HepG2 (cell line): Measurements from ENCODE around the gene THOP1. TPM values are rescaled to one million over a fixed set of nuclear protein-coding genes. Genes with fewer than 3 reads are reported as not detected.
A peak's percentile ranks its signal among the peaks of the same experiment; 100 is the strongest.

Experiments
- ATF3 ChIP-seq: sonication (generic); formaldehyde crosslinking; IDR thresholded peaks from 2 replicates; pipeline ENCODE4 v1.4.0; 2020; ENCODE audit warnings: missing genetic modification reagents
- GATAD1 ChIP-seq: IDR thresholded peaks from 2 replicates; pipeline ENCODE4 v1.6.1; 2016; ENCODE audit warnings: missing genetic modification reagents, missing compliant biosample characterization
- GTF2F1 ChIP-seq: fragments of 150-350 bp; IDR thresholded peaks from 2 replicates; pipeline ENCODE4 v1.6.1; 2014; ENCODE audit warnings: low read length
- KDM6A ChIP-seq: IDR thresholded peaks from 2 replicates; pipeline ENCODE4 v1.6.1; 2016; ENCODE audit warnings: low read depth
- MAFG ChIP-seq: sonication (generic); formaldehyde crosslinking; IDR thresholded peaks from 2 replicates; pipeline ENCODE4 v1.5.1; 2020; ENCODE audit warnings: mild to moderate bottlenecking, missing genetic modification reagents
- NFKBIZ ChIP-seq: IDR thresholded peaks from 2 replicates; pipeline ENCODE4 v1.6.1; 2018; ENCODE audit warnings: missing genetic modification reagents, missing compliant biosample characterization
- NR2F1 ChIP-seq, 2 experiments: fragments of 450-650 bp in 1 of 2; formaldehyde crosslinking in 1 of 2; IDR thresholded peaks; 2 replicates each; pipeline versions ENCODE4 v1.5.0 to v1.6.1; 2016 to 2020; ENCODE audit warnings: mild to moderate bottlenecking in 1 of 2, missing compliant biosample characterization in 1 of 2, missing genetic modification reagents in 1 of 2, moderate library complexity in 1 of 2
- ONECUT2 ChIP-seq: sonication (generic); formaldehyde crosslinking; IDR thresholded peaks from 2 replicates; pipeline ENCODE4 v1.4.0; 2020; ENCODE audit warnings: missing genetic modification reagents
- RBM39 ChIP-seq: fragments of 200-400 bp; formaldehyde crosslinking; IDR thresholded peaks from one replicate; pipeline ENCODE4 v1.6.1; 2018; ENCODE audit warnings: antibody characterized with exemption, mild to moderate bottlenecking, low read depth, low read length; ENCODE audit not compliant: poor library complexity, severe bottlenecking
- SMAD9 ChIP-seq: sonication (generic); formaldehyde crosslinking; IDR thresholded peaks from 2 replicates; pipeline ENCODE4 v1.5.1; 2020; ENCODE audit warnings: mild to moderate bottlenecking, missing genetic modification reagents
- SP140L ChIP-seq: sonication (generic); formaldehyde crosslinking; IDR thresholded peaks from 2 replicates; pipeline ENCODE4 v1.4.0; 2020; ENCODE audit warnings: missing genetic modification reagents, borderline replicate concordance
- TP53 ChIP-seq: sonication (generic); formaldehyde crosslinking; conservative IDR thresholded peaks from 2 replicates; pipeline ENCODE4 v1.4.0; 2020; ENCODE audit warnings: missing genetic modification reagents
- ZNF292 ChIP-seq: sonication (generic); formaldehyde crosslinking; IDR thresholded peaks from 2 replicates; pipeline ENCODE4 v1.8.1; 2022; ENCODE audit warnings: mild to moderate bottlenecking, low read depth, missing genetic modification reagents, borderline replicate concordance
- ZNF646 ChIP-seq: sonication (generic); formaldehyde crosslinking; IDR thresholded peaks from 2 replicates; pipeline ENCODE4 v1.9.0; 2021; ENCODE audit warnings: mild to moderate bottlenecking, missing genetic modification reagents
- polyA plus RNA-seq, 8 experiments: library from polyadenylated mRNA; depleted of rRNA in 3 of 8; stranded (reverse) in 7 of 8; unstranded in 1 of 8; fragments of >200 nt; fragmentation: Illumina TruSeq in 4 of 8; extraction: Trizol in 4 of 8; gene quantifications; 2 replicates each; pipeline versions ENCODE4 v1.2.1 to v1.2.3, GENCODE V29; 2011 to 2016; ENCODE audit warnings: low read depth in 4 of 8, missing spikeins in 1 of 8, mixed read lengths in 1 of 8; ENCODE audit not compliant: insufficient read depth in 1 of 8
- total RNA-seq, 5 experiments: library from RNA; depleted of rRNA; stranded (reverse); fragments of >200 nt; fragmentation: Illumina TruSeq; extraction: Trizol; gene quantifications; 2 replicates each; pipeline ENCODE4 v1.2.3, GENCODE V29; 2016; ENCODE audit warnings: low read depth in 1 of 5
- TF ChIP-seq, protein P1 (sequence below): sonication (generic); formaldehyde crosslinking; IDR thresholded peaks from 2 replicates; pipeline ENCODE4 v1.9.0; 2021; ENCODE audit warnings: missing genetic modification reagents, borderline replicate concordance
- TF ChIP-seq, protein P2 (sequence below): sonication (generic); formaldehyde crosslinking; IDR thresholded peaks from 2 replicates; pipeline ENCODE4 v1.5.0; 2020; ENCODE audit warnings: missing genetic modification reagents, mild to moderate bottlenecking, borderline replicate concordance

The THOP1 gene
- total and polyA plus RNA-seq, 2 of the 13 experiments (the other 11 are each of a cell fraction or from before 2014, with no cell fraction given) = 74.4 to 116 TPM

DNA sequence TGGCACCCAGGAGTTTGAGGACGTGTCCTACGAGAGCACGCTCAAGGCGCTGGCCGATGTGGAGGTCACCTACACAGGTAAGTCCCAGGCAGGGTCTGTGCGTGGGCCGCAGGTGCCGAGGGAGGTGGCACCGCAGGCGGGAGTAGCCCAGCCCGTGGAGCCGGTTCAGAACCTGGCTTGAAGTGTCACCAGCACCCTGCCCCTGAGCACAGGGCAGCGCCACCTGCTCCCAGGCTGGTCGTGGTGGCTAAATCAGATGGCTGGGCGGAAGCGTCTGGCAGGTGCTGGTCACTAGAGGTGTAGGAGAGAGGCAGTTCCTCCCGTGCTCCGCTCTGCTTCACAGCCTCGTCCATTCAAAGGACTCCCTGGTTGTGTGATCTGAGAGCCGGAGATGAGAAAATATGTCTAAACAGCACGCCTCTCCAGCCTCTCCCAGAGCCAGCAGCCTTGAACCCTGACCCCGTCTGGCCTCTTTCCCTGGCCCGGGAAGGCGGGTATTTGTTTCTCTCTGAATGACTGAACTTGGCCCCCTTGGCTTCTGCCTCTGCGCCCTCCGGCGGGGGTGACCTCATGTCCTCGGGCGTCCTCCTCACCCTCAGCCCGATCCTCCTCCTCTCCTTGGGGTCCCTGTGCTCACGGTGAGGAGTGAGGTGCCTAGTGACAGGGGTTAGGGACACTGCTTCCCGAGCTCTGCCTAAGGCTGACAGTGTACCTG is 5.4 kb downstream of the THOP1 start (continued):
- TF ChIP-seq ZNF646 (CRISPR knock-in tag) (no peak), ATF3 (CRISPR knock-in tag) (no peak; the same call in 1 of the 2 replicates), KDM6A (CRISPR knock-in tag) (no peak; the same call in 1 of the 2 replicates), SP140L (CRISPR knock-in tag) (0 out of 2 replicates have a peak, but pooled peaks have one; percentile 29), NFKBIZ (CRISPR knock-in tag) (peak; percentile 35; the same call in 1 of the 2 replicates), ONECUT2 (no peak), ZNF292 (CRISPR knock-in tag) (no peak), TP53 (CRISPR knock-in tag) (no peak), GATAD1 (CRISPR knock-in tag) (no peak), GTF2F1 (no peak), MAFG (CRISPR knock-in tag) (no peak), NR2F1 (CRISPR knock-in tag; IDR thresholded peaks at IDR 0.05) (peak; percentile 96 to 97), SMAD9 (CRISPR knock-in tag) (no peak), RBM39 (no peak)
- TF ChIP-seq, protein P1, sequence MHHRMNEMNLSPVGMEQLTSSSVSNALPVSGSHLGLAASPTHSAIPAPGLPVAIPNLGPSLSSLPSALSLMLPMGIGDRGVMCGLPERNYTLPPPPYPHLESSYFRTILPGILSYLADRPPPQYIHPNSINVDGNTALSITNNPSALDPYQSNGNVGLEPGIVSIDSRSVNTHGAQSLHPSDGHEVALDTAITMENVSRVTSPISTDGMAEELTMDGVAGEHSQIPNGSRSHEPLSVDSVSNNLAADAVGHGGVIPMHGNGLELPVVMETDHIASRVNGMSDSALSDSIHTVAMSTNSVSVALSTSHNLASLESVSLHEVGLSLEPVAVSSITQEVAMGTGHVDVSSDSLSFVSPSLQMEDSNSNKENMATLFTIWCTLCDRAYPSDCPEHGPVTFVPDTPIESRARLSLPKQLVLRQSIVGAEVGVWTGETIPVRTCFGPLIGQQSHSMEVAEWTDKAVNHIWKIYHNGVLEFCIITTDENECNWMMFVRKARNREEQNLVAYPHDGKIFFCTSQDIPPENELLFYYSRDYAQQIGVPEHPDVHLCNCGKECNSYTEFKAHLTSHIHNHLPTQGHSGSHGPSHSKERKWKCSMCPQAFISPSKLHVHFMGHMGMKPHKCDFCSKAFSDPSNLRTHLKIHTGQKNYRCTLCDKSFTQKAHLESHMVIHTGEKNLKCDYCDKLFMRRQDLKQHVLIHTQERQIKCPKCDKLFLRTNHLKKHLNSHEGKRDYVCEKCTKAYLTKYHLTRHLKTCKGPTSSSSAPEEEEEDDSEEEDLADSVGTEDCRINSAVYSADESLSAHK (CRISPR knock-in tag) = no peak
- TF ChIP-seq, protein P2, sequence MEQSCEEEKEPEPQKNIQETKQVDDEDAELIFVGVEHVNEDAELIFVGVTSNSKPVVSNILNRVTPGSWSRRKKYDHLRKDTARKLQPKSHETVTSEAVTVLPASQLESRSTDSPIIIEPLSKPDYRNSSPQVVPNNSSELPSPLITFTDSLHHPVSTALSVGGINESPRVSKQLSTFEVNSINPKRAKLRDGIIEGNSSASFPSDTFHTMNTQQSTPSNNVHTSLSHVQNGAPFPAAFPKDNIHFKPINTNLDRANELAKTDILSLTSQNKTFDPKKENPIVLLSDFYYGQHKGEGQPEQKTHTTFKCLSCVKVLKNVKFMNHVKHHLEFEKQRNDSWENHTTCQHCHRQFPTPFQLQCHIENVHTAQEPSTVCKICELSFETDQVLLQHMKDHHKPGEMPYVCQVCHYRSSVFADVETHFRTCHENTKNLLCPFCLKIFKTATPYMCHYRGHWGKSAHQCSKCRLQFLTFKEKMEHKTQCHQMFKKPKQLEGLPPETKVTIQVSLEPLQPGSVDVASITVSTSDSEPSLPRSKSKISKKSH = no peak
